Fibroblast of skin of left biceps (primary cell): ENCODE data around the gene ISG20.

Source experiments
- DNase-seq, 2 experiments: peaks; one replicate each; pipeline ENCODE4 v3.0.0-alpha.2; 2013; ENCODE audit warnings: low read depth in 2 of 2

ISG20 gene

DNA sequence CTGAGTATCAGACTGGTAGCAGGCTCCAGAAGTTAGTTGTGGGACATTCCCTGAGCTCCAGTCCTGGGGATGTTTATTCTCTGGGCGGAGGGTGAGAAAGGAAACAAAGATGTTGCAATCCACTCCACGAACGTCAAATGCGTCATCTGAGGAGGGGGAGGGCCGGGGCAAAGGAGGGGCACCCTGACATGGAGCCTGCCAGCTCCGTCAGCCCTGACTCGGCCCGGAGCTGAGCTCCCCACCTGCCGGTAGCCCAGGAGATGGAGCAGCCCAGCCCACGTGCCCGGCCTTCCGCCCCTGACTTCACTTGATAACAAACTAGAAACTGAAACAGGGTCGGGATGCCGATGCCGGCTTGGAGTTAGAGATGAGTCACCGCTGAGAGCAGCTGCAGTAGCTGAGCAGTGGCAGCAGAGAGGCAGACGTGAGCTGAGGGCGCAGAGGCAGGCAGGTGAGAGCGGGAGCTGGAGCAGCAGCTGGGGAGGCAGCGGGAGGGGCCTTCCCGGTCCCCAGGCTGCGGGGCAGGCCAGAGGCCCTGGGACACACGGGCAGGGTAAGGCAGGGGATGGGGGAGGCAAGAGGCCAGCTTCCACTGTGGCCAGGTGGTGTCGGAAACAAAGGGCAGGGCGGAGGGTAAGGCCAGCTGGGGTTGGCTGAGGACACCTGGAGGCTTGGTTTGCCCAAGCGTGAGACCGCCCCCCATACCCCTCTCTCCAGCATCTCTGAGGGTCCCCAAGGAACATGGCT is at the start of gene ISG20:
Gene ISG20 (plus strand): TSS at position 391 of the 747 bp plus-strand sequence. CDS start 351 bp downstream, at position 742.
- DNase-seq, result peak; percentile 78 to 83

- no peak for DNase-seq
Measured at GRCh38 chr15:88590759-88591158, 48.1 kb upstream of the ISG20 start.

DNA sequence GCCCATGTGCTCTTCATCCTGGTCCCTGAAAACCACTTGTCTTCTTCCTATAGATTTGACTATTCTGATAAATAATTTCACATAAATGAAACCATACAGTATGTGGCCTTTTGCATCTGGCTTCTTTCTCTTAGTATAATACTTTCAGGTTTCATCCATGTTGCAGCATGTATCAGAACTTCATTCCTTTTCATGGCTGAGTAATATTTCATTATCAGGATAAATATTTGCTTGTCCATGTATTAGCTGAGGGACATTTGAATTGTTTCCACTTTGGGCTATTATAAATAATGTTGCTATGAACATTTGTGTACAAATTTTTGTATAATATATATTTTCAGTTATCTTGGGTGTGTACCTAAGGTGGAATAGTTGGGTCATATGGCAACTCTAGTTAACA is 47.4 kb upstream of the ISG20 start:
- no peak for DNase-seq

GRCh38 chr15:88603885-88604284 is 34.9 kb upstream of the ISG20 start:
- no peak for DNase-seq

GRCh38 chr15:88604381-88605188 is 34.2 kb upstream of the ISG20 start:
- no peak for DNase-seq

GRCh38 chr15:88605189-88606069 is 33.4 kb upstream of the ISG20 start:
- DNase-seq, result no peak

- DNase-seq, result no peak
Measured at GRCh38 chr15:88606070-88606794, 32.6 kb upstream of the ISG20 start.

GRCh38 chr15:88607951-88608350 is 30.9 kb upstream of the ISG20 start:
- DNase-seq, result no peak

GRCh38 chr15:88608607-88609181 is 30.1 kb upstream of the ISG20 start:
- DNase-seq, result no peak

GRCh38 chr15:88609344-88610090 is 29.3 kb upstream of the ISG20 start:
- DNase-seq, result no peak

DNA sequence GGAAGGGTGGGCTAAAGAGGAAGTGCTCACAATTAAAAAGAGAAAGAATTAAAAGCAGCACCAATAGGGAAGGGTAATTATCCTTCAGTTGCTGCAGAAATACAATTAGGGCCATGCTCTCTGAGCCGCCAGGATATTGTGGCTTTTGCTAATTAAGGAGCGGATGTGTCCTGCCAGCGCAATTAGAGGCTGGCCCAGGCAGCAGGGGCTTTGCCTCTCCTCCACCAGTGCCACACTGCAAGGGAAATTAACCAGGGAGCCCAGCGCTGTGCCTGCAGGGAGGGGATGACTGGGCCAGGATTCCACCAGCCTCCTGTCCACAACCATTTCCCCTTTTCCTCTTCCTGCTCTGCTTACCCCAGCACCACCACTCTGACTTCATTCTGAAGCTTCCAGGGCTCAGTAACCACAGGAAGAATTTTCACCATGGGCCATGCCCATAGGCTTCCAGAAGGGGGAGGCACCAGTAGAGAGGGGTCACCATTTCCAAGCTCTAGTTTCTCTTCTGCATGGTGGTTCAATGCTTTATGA is 28.1 kb upstream of the ISG20 start:
- no peak for DNase-seq

- no peak for DNase-seq
Measured at GRCh38 chr15:88612186-88612796, 26.5 kb upstream of the ISG20 start.

DNA sequence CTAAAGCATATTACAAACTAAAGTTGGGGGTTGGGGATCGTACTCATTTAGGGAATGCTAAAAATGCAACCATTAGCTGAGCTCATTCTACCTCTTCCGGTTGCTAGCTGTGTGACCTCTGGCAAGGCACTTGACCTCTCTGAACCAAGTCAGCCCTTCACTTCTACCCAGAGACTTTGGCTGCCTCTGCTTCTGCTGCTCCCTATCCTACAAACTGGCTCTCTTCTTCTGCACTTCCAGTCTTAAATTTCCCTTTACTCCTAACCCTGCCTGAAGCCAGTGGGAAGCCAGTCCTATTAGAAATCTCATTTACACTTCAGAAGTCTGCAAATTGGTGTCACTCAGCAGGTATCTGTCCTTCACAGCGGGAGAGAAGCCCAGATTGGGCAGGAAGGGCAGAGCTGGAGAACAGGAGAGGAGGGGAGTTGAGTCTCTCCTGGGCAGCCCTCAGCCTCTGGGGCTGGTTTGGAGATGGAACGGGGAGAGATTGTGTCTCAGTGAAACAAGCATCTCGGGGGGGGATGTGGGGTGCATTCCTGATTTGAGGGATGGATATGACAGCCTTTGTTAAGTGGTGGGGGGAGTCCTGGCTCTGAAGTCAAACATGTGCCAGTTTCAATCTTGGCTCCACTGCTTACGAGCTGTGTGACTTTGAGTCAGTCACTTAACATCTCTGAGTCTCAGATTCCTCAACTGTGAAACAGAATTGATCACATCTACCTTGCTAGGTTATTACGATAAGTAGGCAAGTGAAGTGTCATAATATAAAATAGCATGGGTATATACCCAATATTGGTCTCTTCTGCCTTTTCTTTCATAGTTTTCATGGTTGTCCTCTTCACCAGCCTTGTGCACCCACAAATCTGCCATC is 25.5 kb upstream of the ISG20 start:
- DNase-seq, result no peak

GRCh38 chr15:88615303-88616107 is 23.3 kb upstream of the ISG20 start:
- DNase-seq, result no peak

DNA sequence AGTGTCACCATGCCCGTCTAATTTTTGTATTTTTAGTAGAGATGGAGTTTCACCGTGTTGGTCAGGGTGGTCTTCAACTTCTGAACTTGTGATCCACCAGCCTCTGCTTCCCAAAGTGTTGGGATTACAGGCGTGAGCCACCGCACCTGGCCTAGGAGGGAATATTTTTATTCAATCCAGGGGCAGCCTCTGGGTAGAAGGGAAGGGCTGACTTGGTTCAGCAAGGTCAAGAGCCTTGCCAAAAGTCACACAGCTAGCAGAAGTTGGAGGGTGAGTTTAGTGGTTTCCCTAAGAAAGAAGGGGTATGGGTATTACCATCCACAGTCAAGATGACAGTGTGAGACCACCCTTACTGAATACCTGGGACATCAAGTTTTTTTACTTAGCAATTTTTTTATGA is 22.6 kb upstream of the ISG20 start:
- no peak for DNase-seq

DNA sequence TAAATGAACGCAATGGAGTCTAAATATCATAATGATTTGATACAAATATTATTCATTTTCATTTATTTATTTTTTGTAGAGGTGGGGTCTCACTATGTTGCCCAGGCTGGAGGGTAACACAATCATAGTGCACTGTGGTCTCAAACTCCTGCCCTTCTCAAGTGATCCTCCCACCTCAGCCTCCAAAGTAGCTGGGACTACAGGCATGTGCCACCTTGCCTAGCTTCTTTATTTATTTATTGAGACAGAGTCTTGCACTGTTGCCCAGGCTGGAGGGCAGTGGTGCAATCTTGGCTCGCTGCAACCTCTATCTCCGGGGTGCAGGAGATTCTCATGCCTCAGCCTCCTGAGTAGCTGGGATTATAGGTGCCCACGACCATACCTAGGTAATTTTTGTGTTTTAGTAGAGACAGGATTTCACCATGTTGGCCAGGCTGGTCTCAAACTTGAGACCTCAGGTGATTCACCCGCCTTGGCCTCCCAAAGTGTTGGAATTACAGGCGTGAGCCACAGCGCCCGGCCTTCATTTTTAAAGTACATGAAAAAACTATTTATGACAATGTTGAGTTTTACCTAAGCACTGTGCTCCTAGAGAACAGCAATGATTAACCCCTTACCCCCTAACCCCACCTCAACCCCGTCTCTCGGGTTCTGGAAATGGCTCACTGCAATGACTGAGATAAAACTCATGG is 21.6 kb upstream of the ISG20 start:
- no peak for DNase-seq

GRCh38 chr15:88617790-88618189 is 21.0 kb upstream of the ISG20 start:
- DNase-seq, result no peak
